HEK293 (cell line): Measurements from ENCODE around the gene GMDS.
A peak's percentile ranks its signal among the peaks of the same experiment; 100 is the strongest.

Experiments used
- IKZF3 ChIP-seq: fragments of 450-650 bp; IDR thresholded peaks from 2 replicates; pipeline ENCODE4 v1.5.0; 2018; ENCODE audit warnings: missing biosample characterization, mild to moderate bottlenecking, missing genetic modification characterization, moderate library complexity
- INSM2 ChIP-seq: fragments of 450-650 bp; formaldehyde crosslinking; IDR thresholded peaks from 2 replicates; pipeline ENCODE4 v1.5.1; 2016; ENCODE audit warnings: missing biosample characterization, missing genetic modification characterization
- KLF16 ChIP-seq: fragments of 450-650 bp; formaldehyde crosslinking; IDR thresholded peaks from 2 replicates; pipeline ENCODE4 v1.5.1; 2017; ENCODE audit warnings: missing biosample characterization, missing genetic modification characterization
- KLF8 ChIP-seq: fragments of 450-650 bp; formaldehyde crosslinking; IDR thresholded peaks from 2 replicates; pipeline ENCODE4 v1.5.1; 2016; ENCODE audit warnings: missing biosample characterization, missing genetic modification characterization
- OSR2 ChIP-seq: fragments of 450-650 bp; formaldehyde crosslinking; IDR thresholded peaks from 2 replicates; pipeline ENCODE4 v1.5.1; 2016; ENCODE audit warnings: missing biosample characterization, missing genetic modification characterization
- OVOL3 ChIP-seq: fragments of 450-650 bp; formaldehyde crosslinking; IDR thresholded peaks from 2 replicates; pipeline ENCODE4 v1.5.1; 2016; ENCODE audit warnings: missing biosample characterization, missing genetic modification characterization
- TCF7L2 ChIP-seq: IDR thresholded peaks from 2 replicates; pipeline ENCODE4 v1.6.1; 2011; ENCODE audit warnings: low read depth, mild to moderate bottlenecking, inconsistent platforms, low read length, moderate library complexity, borderline replicate concordance
- ZBTB11 ChIP-seq: fragments of 450-650 bp; formaldehyde crosslinking; conservative IDR thresholded peaks from 2 replicates; pipeline ENCODE4 v1.5.1; 2016; ENCODE audit warnings: low read depth, missing biosample characterization, missing genetic modification characterization
- ZBTB21 ChIP-seq: fragments of 450-650 bp; formaldehyde crosslinking; IDR thresholded peaks from 2 replicates; pipeline ENCODE4 v1.5.1; 2017; ENCODE audit warnings: missing biosample characterization, missing genetic modification characterization
- ZBTB49 ChIP-seq: fragments of 450-650 bp; formaldehyde crosslinking; IDR thresholded peaks from 2 replicates; pipeline ENCODE4 v1.5.1; 2016; ENCODE audit warnings: missing biosample characterization, missing genetic modification characterization, low read depth
- ZFHX2 ChIP-seq: fragments of 450-650 bp; formaldehyde crosslinking; conservative IDR thresholded peaks from 2 replicates; pipeline ENCODE4 v1.5.1; 2016; ENCODE audit warnings: missing biosample characterization, missing genetic modification characterization
- ZNF248 ChIP-seq: fragments of 450-650 bp; formaldehyde crosslinking; IDR thresholded peaks from 2 replicates; pipeline ENCODE4 v1.5.1; 2017; ENCODE audit warnings: missing biosample characterization, missing genetic modification characterization
- ZNF280D ChIP-seq: fragments of 450-650 bp; formaldehyde crosslinking; IDR thresholded peaks from 2 replicates; pipeline ENCODE4 v1.5.1; 2016; ENCODE audit warnings: missing biosample characterization, missing genetic modification characterization
- ZNF473 ChIP-seq: fragments of 450-650 bp; formaldehyde crosslinking; IDR thresholded peaks from 2 replicates; pipeline ENCODE4 v1.5.1; 2017; ENCODE audit warnings: missing biosample characterization, missing genetic modification characterization
- ZNF518A ChIP-seq: fragments of 450-650 bp; formaldehyde crosslinking; conservative IDR thresholded peaks from 2 replicates; pipeline ENCODE4 v1.5.1; 2016; ENCODE audit warnings: low read depth, missing biosample characterization, missing genetic modification characterization
- ZNF571 ChIP-seq: fragments of 450-650 bp; formaldehyde crosslinking; IDR thresholded peaks from 2 replicates; pipeline ENCODE4 v1.5.0; 2017; ENCODE audit warnings: missing biosample characterization, missing genetic modification characterization
- ZNF596 ChIP-seq: fragments of 450-650 bp; IDR thresholded peaks from 2 replicates; pipeline ENCODE4 v1.5.0; 2018; ENCODE audit warnings: missing biosample characterization, mild to moderate bottlenecking, missing genetic modification characterization, moderate library complexity
- ZNF707 ChIP-seq: fragments of 450-650 bp; formaldehyde crosslinking; IDR thresholded peaks from 2 replicates; pipeline ENCODE4 v1.5.1; 2016; ENCODE audit warnings: missing biosample characterization, missing genetic modification characterization
- ZSCAN16 ChIP-seq: fragments of 450-650 bp; formaldehyde crosslinking; IDR thresholded peaks from 2 replicates; pipeline ENCODE4 v1.5.1; 2016; ENCODE audit warnings: missing biosample characterization, missing genetic modification characterization
- ZSCAN18 ChIP-seq: fragments of 450-650 bp; formaldehyde crosslinking; IDR thresholded peaks from 2 replicates; pipeline ENCODE4 v1.5.1; 2016; ENCODE audit warnings: missing biosample characterization, missing genetic modification characterization
- ZXDB ChIP-seq: fragments of 450-650 bp; formaldehyde crosslinking; IDR thresholded peaks from 2 replicates; pipeline ENCODE4 v1.5.1; 2016; ENCODE audit warnings: missing biosample characterization, missing genetic modification characterization

The GMDS gene

GRCh38 chr6:1686117-1687098 is 559.0 kb downstream of the GMDS start (continued):
- TF ChIP-seq ZNF280D (tag by site-specific recombination) (no peak), OSR2 (tag by site-specific recombination) (peak; percentile 97), ZNF518A (no peak), ZSCAN16 (tag by site-specific recombination) (peak; percentile 48; the same call in 1 of the 2 replicates), TCF7L2 (no peak), KLF16 (tag by site-specific recombination) (no peak), ZSCAN18 (tag by site-specific recombination) (no peak), ZNF571 (tag by site-specific recombination) (no peak), INSM2 (tag by site-specific recombination) (0 out of 2 replicates have a peak, but pooled peaks have one; percentile 84), ZFHX2 (tag by site-specific recombination) (no peak), KLF8 (tag by site-specific recombination) (peak; percentile 49), OVOL3 (no peak), ZNF473 (tag by site-specific recombination) (no peak), IKZF3 (tag by site-specific recombination) (peak; percentile 85), ZNF596 (tag by site-specific recombination) (no peak), ZNF707 (tag by site-specific recombination) (no peak), ZBTB49 (tag by site-specific recombination) (no peak), ZBTB21 (tag by site-specific recombination) (0 out of 2 replicates have a peak, but pooled peaks have one; percentile 57), ZXDB (tag by site-specific recombination) (peak; percentile 70; the same call in 1 of the 2 replicates), ZNF248 (no peak), ZBTB11 (tag by site-specific recombination) (no peak)
